Measurements from ENCODE around the gene EFNA1.

The EFNA1 gene, protein sequence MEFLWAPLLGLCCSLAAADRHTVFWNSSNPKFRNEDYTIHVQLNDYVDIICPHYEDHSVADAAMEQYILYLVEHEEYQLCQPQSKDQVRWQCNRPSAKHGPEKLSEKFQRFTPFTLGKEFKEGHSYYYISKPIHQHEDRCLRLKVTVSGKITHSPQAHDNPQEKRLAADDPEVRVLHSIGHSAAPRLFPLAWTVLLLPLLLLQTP

DNA sequence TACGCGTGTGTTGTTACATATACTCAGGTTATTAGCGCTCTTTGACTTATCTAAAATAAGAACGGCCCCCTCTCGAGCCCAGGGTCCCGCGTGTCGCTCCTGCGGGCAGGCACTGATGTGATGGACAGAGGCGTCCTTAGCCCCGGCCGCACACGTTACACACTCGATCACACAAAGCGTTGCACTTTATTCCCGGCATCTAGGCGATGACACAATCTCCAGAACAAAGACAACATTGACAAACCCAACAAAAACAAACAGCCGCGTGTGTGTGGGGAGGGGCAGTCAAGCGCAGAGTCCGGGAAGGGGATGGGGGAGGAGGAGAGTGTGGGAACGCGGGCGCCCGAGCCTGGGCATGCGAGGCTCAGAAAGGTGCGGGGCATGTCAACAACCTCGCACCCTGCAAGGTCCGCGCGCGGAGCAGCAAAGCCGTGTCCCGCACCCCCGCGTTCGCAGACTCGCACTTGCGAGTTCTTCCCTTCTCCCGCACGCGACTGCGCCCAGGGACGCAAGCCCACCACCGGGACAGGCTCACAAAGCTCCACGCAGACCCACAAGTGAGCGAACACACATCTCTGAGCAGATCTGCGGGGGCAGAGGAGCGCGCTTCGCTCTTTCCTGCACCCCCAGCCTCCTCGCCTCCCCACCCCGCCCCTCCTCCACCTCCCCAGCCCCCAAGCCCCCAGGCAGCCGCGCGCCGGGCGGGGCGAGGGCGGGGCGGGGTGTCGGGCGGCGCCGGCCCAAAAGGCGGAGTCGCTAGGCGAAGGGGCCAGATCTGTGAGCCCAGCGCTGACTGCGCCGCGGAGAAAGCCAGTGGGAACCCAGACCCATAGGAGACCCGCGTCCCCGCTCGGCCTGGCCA lies at the start of gene EFNA1:
TSS of gene EFNA1 (plus strand) at position 772 of the 862 bp plus-strand sequence. CDS start 102 bp downstream, outside the sequence.
- H3K4me1 ChIP-seq (ENCODE audit: control insufficient read depth, insufficient read depth, low read length), result peaks cover 19% of the 10 kb centered on the region
- peaks cover 6% of the 10 kb centered on the region for H3K27me3 ChIP-seq (ENCODE audit: control insufficient read depth, insufficient read depth, low read length)
- peaks cover 9% of the 10 kb centered on the region for H3K36me3 ChIP-seq (ENCODE audit: control insufficient read depth, insufficient read depth, low read length)
- peak within 1 kb of the TSS; percentile 76 for H3K27ac ChIP-seq (ENCODE audit: low read depth, low read length)
- H3K4me3 ChIP-seq (ENCODE audit: low read length), result peak within 1 kb of the TSS; percentile 70
- peak within 1 kb of the TSS; percentile 82 for H3K9ac ChIP-seq (ENCODE audit: low read length)

DNA sequence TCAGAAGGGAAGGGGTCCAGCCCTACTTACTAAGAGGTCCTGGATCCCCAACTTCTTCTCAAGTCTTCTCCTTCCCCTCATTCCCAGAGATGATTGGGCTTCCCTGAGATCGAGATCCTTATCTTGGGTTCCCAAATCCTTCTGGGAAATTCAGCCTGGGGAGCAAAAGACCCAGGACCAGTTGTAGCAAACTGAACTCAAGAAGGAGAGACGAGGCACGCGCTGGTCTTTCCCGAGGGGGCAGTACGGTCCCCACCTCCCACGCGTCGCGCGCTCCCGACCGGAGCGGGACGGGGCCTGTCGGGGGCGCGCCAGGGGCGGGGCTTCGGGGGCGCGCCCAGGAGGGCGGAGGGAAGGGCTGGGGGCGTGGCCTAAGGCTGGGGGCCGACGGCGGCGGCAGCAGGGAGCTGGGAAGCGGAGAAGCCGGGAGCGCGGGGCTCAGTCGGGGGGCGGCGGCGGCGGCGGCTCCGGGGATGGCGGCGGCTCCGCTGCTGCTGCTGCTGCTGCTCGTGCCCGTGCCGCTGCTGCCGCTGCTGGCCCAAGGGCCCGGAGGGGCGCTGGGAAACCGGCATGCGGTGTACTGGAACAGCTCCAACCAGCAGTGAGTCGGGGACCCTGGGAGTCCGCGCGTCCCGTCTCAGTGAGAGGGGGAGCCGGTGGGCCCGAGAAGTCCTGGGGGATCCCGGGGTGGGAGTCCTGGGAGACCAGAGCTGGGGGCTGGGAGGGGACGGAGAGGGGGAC lies 49.0 kb upstream of the EFNA1 start, which contains the start of gene EFNA3:
TSS of gene EFNA3 (plus strand) at position 369 of the 741 bp plus-strand sequence. CDS start at position 474, 105 bp downstream.
- Histone ChIP-seq H3K36me3 (ENCODE audit: control insufficient read depth, insufficient read depth, low read length) (no peaks in the 10 kb centered on the region), H3K9ac (ENCODE audit: low read length) (peak within 1 kb of the TSS; percentile 2), H3K27ac (ENCODE audit: low read depth, low read length) (no peak within 1 kb of the TSS), H3K27me3 (ENCODE audit: control insufficient read depth, insufficient read depth, low read length) (peaks cover 27% of the 10 kb centered on the region), H3K4me1 (ENCODE audit: control insufficient read depth, insufficient read depth, low read length) (peaks cover 10% of the 10 kb centered on the region), H3K4me3 (ENCODE audit: low read length) (peak within 1 kb of the TSS; percentile 40)

DNA sequence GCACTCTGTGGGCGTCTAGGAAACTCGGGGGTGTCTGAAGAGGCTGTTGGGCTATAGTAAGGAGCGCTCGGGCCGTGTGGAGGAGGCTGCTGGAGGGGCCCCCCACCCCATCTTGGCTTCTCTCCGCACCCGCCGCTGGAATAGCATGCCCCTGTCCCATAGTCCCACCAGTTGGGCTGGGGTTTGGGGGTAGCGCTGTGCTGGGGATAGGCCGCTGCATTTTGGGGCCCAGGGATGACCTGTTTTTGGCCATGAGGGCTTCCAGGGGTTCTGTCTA lies 48.5 kb upstream of the EFNA1 start:
- H3K4me1 ChIP-seq (ENCODE audit: control insufficient read depth, insufficient read depth, low read length), result peaks cover 10% of the 10 kb centered on the region
- H3K27me3 ChIP-seq (ENCODE audit: control insufficient read depth, insufficient read depth, low read length), result peaks cover 31% of the 10 kb centered on the region
- no peak overlapping the region for H3K9ac ChIP-seq (ENCODE audit: low read length)

DNA sequence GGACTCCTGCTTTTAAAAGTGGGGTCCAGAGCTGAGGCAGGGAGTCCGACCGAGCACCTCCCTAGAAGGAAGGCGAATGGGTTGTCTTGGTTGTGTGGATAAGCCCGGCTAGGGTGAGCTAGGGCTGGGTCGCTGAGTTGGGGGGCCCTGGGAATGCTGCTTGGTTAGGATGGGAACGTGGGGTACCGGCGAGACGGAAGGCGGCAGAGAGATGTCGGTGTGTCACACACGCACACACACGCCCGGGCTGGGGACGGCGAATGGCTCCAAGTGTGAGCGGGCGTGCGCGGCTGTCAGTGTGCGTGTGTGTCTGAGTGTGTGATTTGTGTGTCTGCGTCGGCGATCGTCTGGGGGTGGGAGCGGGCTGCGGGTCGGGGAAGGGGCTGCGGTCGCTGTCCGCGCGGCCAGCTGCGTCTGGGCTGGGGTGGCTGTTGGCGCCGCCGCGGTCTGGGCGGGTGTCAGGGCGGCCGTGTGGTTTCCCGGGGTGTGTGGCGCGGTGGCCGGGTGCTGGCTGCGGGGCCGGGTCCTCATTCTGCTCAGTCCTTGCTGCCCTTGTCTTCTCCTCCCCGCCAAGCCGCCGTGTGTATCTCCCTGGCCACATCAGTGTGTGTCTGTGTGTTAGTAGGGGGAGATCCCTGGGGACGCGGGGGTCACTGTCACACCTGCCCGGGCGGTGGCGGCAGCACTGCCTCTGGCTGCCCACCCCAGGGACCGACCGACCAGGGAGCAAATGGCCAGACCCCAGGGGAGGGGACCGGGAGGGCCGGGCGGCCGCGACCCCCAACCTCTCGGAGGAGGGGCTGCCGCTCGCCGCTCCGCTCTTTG lies 48.0 kb upstream of the EFNA1 start:
- Histone ChIP-seq H3K9ac (ENCODE audit: low read length) (peak overlapping the region; percentile 2), H3K27ac (ENCODE audit: low read depth, low read length) (no peak overlapping the region), H3K4me1 (ENCODE audit: control insufficient read depth, insufficient read depth, low read length) (peaks cover 14% of the 10 kb centered on the region), H3K27me3 (ENCODE audit: control insufficient read depth, insufficient read depth, low read length) (peaks cover 33% of the 10 kb centered on the region), H3K36me3 (ENCODE audit: control insufficient read depth, insufficient read depth, low read length) (no peaks in the 10 kb centered on the region), H3K4me3 (ENCODE audit: low read length) (peak overlapping the region; percentile 51)

More for the DNA sequence above, 48.5 kb upstream of the EFNA1 start:
- no peaks in the 10 kb centered on the region for H3K36me3 ChIP-seq (ENCODE audit: control insufficient read depth, insufficient read depth, low read length)
- H3K27ac ChIP-seq (ENCODE audit: low read depth, low read length), result no peak overlapping the region
- peak overlapping the region; percentile 40 for H3K4me3 ChIP-seq (ENCODE audit: low read length)

DNA sequence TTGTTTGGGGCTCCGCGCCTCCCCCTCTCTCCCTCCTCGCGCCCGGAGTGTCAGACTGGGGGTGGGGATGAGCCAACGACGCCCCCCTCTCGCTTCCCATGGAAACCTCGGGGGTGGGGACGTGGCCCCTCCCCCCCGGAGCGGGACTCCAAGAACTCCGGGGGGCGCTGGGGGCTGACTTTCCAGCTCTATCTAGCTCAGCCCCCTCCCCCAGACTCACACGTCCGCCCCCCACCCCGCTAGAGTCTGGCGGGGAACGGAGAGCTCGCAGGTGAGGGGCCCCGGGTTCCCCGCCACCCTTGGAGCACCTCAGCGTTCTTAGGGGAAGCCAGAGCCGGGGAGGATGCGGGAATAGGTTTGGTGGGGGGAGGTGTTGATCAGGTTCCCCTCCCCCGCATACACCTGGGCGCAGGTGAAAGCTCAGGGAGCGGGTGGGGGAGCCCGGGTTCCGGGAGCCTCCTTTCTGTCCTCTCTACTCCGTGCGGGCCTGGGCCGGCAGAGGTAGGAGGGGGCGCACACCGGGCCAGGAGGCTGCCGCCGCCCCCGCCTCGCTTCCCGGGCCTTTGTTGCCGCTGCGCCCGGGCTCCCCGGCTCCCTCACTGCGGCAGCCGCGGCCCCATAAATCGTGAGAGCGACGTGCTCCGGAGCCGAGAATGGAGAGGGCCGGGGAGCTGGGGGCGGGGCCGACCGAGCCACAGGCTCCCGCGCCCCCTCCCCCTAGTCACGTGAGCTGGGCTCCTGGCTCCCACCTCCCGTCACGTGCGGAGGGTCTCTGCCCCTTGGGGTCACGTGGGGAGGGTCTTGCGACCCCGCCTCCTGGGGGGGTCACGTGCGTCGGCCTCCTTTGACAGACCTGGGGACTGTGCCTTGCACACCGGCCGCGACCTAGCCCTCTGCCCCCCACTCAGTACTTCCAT lies 47.1 kb upstream of the EFNA1 start:
- Histone ChIP-seq H3K36me3 (ENCODE audit: control insufficient read depth, insufficient read depth, low read length) (no peaks in the 10 kb centered on the region), H3K4me1 (ENCODE audit: control insufficient read depth, insufficient read depth, low read length) (peaks cover 16% of the 10 kb centered on the region), H3K9ac (ENCODE audit: low read length) (no peak overlapping the region), H3K4me3 (ENCODE audit: low read length) (peak overlapping the region; percentile 51), H3K27me3 (ENCODE audit: control insufficient read depth, insufficient read depth, low read length) (peaks cover 33% of the 10 kb centered on the region), H3K27ac (ENCODE audit: low read depth, low read length) (no peak overlapping the region)

DNA sequence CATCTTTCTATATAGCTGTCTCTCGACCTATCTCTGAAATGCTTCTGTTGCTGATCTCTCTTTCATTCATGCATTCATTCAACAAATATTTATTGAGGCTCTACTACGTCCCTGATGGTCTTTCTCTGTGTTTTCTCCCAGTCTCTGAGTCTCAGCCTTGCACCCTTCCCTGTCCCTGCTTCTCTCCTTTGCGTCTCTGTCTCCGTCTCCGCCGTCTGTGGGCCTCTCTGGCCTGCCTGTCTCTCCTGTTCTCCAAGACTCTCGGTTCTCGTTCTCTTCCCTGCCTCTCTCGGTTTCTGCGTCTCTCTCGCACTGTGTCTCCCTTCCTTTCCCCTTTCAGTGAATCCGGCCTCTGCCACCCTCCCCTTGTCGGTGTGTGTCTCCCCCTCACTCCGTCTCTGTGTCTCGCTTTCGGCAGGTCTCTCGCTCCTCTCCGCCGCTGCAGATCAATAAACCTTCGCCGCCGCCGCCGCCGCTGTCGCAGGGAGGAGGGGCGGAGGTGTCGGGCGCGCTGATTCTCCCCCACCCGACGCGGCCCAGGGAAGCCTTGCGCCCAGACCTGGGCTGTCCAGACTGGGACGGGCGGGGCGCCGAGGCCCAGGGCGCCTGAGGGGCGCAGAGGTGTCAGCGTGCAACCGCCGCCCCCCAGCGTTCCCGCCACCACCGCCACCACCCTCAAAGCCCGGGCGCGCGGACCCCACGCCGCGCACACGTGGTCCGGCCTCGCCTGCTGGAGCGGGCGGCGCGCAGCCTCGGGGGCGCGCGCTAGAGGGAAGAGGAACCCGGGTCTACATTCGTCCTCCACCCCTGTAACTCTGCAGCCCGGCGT lies 46.0 kb upstream of the EFNA1 start:
- peaks cover 33% of the 10 kb centered on the region for H3K27me3 ChIP-seq (ENCODE audit: control insufficient read depth, insufficient read depth, low read length)
- peaks cover 17% of the 10 kb centered on the region for H3K4me1 ChIP-seq (ENCODE audit: control insufficient read depth, insufficient read depth, low read length)
- no peak overlapping the region for H3K27ac ChIP-seq (ENCODE audit: low read depth, low read length)
- H3K9ac ChIP-seq (ENCODE audit: low read length), result no peak overlapping the region
- H3K4me3 ChIP-seq (ENCODE audit: low read length), result peak overlapping the region; percentile 29
- H3K36me3 ChIP-seq (ENCODE audit: control insufficient read depth, insufficient read depth, low read length), result no peaks in the 10 kb centered on the region

DNA sequence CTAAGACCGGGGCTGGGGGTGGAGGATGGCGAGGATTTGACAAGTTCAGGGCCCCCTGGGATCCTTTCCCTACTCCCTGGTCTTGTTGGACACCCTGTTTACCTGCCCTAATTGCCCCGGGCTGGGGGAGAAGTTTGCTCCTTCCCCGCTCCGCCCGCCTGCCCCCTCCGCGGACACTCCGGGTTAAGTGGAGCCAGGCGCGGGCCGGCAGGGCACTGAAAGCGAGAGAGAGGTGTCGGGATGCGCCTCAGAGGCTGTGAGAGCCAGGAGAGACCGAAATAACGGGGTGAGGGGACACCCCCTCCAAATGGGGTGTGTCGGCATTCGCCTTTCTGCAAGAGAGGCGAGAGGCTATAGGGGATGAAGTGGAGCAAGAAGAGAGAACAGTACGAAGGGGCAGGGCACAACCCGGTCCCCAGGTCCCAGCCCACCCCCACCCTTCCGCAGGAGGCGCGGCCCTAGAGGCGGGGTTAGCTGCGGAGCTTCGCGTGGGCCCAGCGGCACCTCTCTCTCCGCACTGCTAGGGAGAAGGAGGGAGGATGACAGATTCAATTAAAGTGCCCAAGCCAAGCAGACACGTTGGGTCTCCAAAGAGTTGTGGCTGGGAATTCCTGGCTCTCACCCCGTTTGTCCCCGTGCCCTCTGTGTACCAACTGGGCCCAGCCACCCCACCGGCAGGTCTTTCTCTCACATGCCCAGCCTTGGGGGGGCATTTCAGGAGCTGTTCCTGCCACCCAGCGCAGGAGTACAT lies 45.2 kb upstream of the EFNA1 start:
- peaks cover 17% of the 10 kb centered on the region for H3K4me1 ChIP-seq (ENCODE audit: control insufficient read depth, insufficient read depth, low read length)
- peaks cover 33% of the 10 kb centered on the region for H3K27me3 ChIP-seq (ENCODE audit: control insufficient read depth, insufficient read depth, low read length)
- H3K4me3 ChIP-seq (ENCODE audit: low read length), result peak overlapping the region; percentile 29
- H3K27ac ChIP-seq (ENCODE audit: low read depth, low read length), result no peak overlapping the region
- H3K9ac ChIP-seq (ENCODE audit: low read length), result no peak overlapping the region
- no peaks in the 10 kb centered on the region for H3K36me3 ChIP-seq (ENCODE audit: control insufficient read depth, insufficient read depth, low read length)

DNA sequence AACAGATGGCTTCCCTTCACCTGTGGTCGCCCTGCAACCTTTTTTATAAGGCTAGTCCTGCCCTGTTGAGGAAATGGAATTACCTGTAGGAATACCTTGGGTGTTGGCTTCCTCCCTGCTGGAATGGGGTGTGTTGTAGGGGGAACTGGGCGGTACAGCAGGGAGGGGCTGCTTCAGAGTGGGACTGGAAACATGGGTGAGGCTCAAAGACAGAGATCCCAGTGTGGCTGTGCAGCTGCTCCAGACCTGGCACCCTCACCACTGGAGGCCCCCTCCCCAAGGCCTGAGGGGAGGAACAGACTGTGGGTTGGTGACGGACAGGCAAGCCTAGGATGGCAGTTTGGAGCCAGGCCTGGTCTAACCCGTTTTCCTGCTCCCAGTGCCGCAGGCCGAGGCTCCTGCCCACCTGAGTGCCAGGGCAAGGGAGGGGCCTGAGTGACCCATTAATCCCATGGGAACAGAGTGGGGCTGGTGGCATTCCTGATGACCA lies 44.6 kb upstream of the EFNA1 start:
- Histone ChIP-seq H3K4me3 (ENCODE audit: low read length) (no peak overlapping the region), H3K36me3 (ENCODE audit: control insufficient read depth, insufficient read depth, low read length) (no peaks in the 10 kb centered on the region), H3K27ac (ENCODE audit: low read depth, low read length) (no peak overlapping the region), H3K27me3 (ENCODE audit: control insufficient read depth, insufficient read depth, low read length) (peaks cover 33% of the 10 kb centered on the region), H3K9ac (ENCODE audit: low read length) (no peak overlapping the region), H3K4me1 (ENCODE audit: control insufficient read depth, insufficient read depth, low read length) (peaks cover 17% of the 10 kb centered on the region)

DNA sequence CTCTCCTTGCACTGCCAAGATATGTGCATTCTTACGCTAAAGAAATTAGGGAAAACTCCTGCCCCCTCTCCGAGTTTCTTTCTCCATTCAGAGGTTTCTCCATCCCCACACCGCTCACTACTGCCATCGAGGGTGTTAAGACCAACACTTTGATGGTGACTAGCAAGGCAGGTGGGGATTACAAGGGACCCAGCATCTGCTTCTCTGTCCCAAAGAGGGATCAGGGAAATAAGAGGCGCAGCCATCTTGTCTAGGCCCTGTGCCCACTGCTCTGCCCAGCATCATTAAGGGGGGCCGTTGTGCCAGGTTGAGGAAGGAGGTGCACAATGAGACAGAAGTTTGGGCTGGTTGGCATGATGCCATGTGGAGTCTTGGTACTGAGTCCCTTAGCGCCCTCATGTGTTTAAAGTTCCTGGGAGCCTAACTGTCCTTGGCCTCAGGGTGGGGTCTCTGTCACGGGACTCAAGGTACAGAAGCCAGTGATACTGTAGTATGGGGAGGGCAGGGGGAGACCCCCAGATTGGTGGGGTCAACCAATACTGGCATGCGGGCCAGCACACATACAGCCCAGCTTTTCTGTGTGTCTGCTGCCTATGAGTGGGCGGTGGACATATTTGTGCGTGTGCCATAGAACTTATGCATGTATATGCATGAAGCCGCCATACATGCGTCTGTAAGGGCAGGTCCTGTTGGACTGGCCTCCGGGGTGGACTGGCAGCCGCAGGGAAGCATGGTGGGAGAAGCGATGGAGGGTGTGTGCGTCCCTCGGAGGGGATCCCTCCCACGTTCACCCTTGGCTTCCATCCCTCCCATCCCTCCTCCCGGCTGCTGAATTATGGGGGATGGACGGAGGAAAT lies 43.6 kb upstream of the EFNA1 start:
- Histone ChIP-seq H3K4me1 (ENCODE audit: control insufficient read depth, insufficient read depth, low read length) (peaks cover 17% of the 10 kb centered on the region), H3K27ac (ENCODE audit: low read depth, low read length) (no peak overlapping the region), H3K4me3 (ENCODE audit: low read length) (peak overlapping the region; percentile 40), H3K36me3 (ENCODE audit: control insufficient read depth, insufficient read depth, low read length) (no peaks in the 10 kb centered on the region), H3K9ac (ENCODE audit: low read length) (no peak overlapping the region), H3K27me3 (ENCODE audit: control insufficient read depth, insufficient read depth, low read length) (peaks cover 33% of the 10 kb centered on the region)
